Measurements from ENCODE around the gene NANOS2. TPM values are rescaled to one million over a fixed set of nuclear protein-coding genes. Genes with fewer than 3 reads are reported as not detected.

NANOS2 gene
- total RNA-seq, 1 donor from 2014 or later, result not detected

DNA sequence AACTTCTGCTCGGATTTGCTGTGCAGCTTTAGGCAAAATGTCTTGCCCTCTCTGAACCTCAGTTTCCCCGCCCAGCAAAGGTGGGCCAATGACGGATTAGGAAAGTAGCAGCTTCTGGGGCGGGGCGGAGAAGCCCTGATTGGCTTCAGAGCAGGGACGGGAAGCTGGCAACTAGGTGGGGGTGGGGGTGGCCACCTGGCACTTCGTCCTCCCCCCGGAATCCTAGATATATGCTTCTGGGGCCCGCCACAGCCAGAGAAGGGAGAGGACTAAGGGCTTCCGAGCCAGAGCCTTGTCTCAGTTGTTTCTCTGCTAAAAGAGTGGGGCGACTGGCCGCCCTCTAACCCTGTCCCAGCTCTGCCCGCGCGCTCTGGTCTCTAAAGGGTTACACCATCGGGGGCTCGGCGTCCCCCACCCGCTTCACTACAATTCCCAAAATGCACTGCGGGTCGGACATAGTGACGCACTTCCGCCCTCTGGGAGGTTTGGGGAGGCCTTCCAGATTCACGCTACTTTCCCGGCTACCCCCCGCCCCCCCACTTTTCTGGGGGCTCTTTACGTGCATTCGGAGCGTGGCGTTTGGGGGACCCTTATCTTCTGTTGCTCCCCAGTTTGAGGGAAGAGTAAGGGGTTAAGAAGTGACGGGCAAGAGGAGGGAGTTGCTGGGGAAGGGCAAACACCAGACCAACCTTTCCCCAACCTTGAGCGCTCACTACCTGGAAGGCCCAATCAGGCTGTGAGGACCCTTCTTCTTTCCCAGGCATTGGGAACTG is 28.0 kb downstream of the NANOS2 start:
- DNase-seq (ENCODE audit: low spot score), result peak; percentile 95
- Mint-ChIP-seq H3K36me3 (ENCODE audit: low read depth) (peaks cover 4% of the 10 kb centered on the region), H3K4me1 (ENCODE audit: low read depth) (peaks cover 23% of the 10 kb centered on the region), H3K4me3 (ENCODE audit: unreplicated experiment) (peak overlapping the region; percentile 91), H3K27ac (ENCODE audit: unreplicated experiment) (peak overlapping the region; percentile 98), H3K9me3 (ENCODE audit: low read depth) (no peaks in the 10 kb centered on the region), H3K27me3 (ENCODE audit: low read depth) (no peaks in the 10 kb centered on the region)
- TF ChIP-seq, protein P1, sequence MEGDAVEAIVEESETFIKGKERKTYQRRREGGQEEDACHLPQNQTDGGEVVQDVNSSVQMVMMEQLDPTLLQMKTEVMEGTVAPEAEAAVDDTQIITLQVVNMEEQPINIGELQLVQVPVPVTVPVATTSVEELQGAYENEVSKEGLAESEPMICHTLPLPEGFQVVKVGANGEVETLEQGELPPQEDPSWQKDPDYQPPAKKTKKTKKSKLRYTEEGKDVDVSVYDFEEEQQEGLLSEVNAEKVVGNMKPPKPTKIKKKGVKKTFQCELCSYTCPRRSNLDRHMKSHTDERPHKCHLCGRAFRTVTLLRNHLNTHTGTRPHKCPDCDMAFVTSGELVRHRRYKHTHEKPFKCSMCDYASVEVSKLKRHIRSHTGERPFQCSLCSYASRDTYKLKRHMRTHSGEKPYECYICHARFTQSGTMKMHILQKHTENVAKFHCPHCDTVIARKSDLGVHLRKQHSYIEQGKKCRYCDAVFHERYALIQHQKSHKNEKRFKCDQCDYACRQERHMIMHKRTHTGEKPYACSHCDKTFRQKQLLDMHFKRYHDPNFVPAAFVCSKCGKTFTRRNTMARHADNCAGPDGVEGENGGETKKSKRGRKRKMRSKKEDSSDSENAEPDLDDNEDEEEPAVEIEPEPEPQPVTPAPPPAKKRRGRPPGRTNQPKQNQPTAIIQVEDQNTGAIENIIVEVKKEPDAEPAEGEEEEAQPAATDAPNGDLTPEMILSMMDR (IDR thresholded peaks at IDR 0.05), result no peak

DNA sequence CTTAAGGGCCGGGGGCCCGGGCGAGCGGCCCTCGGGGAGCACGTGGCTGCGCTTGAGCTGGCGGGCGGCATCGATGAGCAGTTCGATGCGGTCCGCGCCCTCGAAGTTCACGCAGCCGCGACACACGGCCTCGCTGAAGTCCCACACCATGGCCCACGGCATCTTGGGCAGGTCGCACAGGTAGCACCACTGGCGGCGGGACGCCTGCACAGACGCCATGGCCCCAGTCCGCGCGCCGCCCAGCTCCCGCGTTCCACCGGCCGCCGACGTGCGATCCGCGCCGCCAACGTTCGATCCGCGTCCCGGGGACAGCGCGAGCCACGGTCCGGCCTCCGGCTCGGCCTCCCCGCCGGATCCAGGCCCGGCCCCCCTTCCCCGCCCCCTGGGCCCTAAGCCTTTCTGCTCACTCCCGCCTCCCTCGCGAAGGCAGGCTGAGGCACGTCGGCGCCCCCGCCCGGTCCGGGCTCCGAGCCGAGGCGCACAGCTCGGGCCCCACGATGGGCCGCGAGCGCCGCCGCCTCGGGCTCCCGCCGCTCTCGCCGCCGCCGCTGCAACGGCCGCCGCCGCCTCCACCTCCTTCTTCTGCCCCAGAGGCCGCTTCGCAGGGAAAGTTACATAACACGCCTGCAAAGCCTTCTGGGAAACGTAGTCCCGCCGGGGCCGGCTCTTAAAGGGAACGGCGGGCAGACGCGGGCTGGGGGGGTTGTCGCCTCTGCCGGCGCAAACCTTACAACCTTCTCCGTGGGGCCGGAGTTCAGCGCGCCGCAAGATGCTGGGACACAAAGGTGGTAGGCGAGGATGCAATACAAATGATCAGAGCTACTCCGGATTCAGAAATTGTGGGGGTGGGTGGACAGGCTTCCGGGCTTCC is 28.8 kb downstream of the NANOS2 start, which contains the start of gene IRF2BP1:
TSS of gene IRF2BP1 (minus strand) at position 586 of the 871 bp plus-strand sequence. CDS start at position 219, 367 bp downstream.
- peaks cover 23% of the 10 kb centered on the region for H3K4me1 Mint-ChIP-seq (ENCODE audit: low read depth)
- H3K9me3 Mint-ChIP-seq (ENCODE audit: low read depth), result no peaks in the 10 kb centered on the region
- H3K36me3 Mint-ChIP-seq (ENCODE audit: low read depth), result peaks cover 4% of the 10 kb centered on the region
- H3K27ac Mint-ChIP-seq (ENCODE audit: unreplicated experiment), result peak within 1 kb of the TSS; percentile 98
- TF ChIP-seq, protein P1 (IDR thresholded peaks at IDR 0.05), result peak; percentile 24
- DNase-seq (ENCODE audit: low spot score), result peak; percentile 97
- peak within 1 kb of the TSS; percentile 91 for H3K4me3 Mint-ChIP-seq (ENCODE audit: unreplicated experiment)
- H3K27me3 Mint-ChIP-seq (ENCODE audit: low read depth), result no peaks in the 10 kb centered on the region

DNA sequence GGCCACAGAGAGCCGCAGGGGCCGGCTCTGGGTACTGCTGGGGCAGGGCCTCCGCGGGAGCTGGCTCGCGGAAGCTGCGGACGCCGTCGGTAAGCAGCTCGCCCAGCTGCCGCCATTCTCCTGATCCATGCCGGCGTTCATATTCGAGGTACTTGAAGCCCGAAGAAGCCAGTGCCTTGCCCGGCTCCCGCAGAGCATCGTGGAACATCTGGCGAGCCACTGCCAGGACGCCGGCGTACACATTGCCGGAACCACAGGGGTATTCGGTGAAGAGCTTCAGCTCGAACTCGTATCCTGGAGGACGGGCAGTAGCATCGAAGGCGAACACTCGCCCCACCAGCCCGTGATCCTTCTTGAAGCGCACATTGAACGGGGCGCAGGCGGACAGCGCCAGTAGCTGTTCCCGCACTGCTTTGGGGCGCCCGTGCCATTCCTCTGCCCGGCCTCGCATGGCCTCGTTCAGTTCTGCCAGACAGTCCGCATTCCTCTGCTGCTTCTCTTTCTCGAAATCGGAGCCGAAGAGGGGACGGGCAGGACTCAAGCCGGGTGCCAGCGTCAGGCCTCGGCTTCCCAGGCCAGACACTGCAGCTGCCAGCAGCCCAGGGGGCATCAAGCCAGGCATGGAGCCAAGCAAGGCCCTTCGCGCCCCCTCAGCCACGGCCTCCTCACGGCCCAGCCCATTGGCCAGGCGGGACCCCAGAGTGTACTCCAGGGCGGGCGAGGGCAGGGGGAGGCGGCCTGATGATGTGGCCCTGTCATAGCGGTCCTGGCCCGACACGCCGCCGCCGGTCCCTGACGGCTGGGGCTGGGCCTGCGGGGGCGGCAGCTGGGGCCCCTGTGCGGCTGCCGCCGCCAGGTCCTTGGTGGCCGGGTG is 29.7 kb downstream of the NANOS2 start:
- H3K27me3 Mint-ChIP-seq (ENCODE audit: low read depth), result no peaks in the 10 kb centered on the region
- H3K4me1 Mint-ChIP-seq (ENCODE audit: low read depth), result peaks cover 23% of the 10 kb centered on the region
- peak overlapping the region; percentile 46 for H3K4me3 Mint-ChIP-seq (ENCODE audit: unreplicated experiment)
- peaks cover 4% of the 10 kb centered on the region for H3K36me3 Mint-ChIP-seq (ENCODE audit: low read depth)
- no peak overlapping the region for H3K27ac Mint-ChIP-seq (ENCODE audit: unreplicated experiment)
- H3K9me3 Mint-ChIP-seq (ENCODE audit: low read depth), result no peaks in the 10 kb centered on the region
- DNase-seq (ENCODE audit: low spot score), result no peak
- TF ChIP-seq, protein P1 (IDR thresholded peaks at IDR 0.05), result no peak

DNA sequence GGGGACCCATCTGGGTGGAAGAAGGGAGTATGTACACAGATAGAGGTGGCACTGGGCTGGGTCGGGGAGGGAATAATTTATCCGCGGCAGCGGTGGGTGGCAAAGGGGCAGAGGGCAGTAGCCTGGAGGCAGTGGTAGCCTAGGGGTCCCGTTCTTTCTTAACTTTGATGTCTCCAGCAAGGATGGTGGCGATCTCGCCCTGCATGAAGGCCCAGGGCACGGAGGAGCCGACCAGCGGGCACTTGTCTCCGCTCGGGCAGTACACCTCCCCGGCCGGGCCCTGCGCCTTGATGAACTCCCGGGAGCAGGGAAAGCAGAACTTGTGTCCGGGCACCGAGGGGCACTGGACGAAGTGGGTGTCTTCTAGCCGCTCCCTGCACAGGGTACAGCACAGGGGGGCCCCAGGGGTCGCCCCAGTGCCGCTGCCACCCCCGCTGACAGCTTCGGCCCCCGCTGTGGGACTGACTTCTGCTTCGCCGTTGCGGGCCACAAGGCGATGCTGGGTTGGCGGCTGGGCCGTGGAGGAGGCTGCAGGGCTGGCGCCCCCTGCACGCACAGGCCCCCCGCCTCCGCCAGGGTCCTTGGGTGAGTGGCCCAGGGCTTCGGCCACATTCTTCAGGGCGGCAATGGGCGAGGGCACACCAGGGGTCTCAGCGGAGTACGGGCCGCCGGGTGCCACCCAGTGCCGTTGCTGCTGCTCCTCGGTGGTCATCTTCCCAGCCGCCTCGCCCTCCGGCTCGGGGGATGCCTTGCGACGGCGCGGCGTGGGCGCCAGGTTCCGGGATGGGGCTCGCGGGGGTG is 30.5 kb downstream of the NANOS2 start:
- TF ChIP-seq, protein P1 (IDR thresholded peaks at IDR 0.05), result no peak
- Mint-ChIP-seq H3K27ac (ENCODE audit: unreplicated experiment) (no peak overlapping the region), H3K4me3 (ENCODE audit: unreplicated experiment) (peak overlapping the region; percentile 35), H3K36me3 (ENCODE audit: low read depth) (peaks cover 3% of the 10 kb centered on the region), H3K9me3 (ENCODE audit: low read depth) (no peaks in the 10 kb centered on the region), H3K4me1 (ENCODE audit: low read depth) (peaks cover 23% of the 10 kb centered on the region), H3K27me3 (ENCODE audit: low read depth) (no peaks in the 10 kb centered on the region)
- DNase-seq (ENCODE audit: low spot score), result peak; percentile 94
